Measurements from ENCODE around the gene SLC8A2. TPM values are rescaled to one million over a fixed set of nuclear protein-coding genes. Genes with fewer than 3 reads are reported as not detected.

SLC8A2 gene
- total and polyA plus RNA-seq, 2 donors (not counting 1 experiment from before 2014, with no cell fraction given), result 0.07 TPM; not detected in 1

DNA sequence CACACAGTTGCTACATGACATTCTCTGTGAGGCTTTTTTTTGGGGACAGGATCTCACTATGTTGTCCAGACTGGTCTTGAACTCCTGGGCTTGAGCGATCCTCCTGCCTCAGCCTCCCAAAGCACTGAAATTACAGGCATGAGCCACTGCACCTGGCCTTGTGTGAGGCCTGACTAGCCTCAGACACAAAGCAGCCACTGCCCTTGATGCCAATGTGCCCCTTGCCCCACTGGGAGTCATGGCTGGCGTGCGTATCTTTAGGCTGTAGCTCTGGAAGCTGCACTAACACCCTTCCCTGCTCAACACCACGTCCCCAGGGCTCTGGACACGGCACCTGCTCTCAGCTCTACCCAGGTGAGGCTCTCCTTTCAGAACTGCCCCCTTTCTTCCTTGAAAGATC lies 26.9 kb upstream of the SLC8A2 start:
- no peak overlapping the region for H3K4me3 Mint-ChIP-seq
- Histone ChIP-seq H2AFZ (ENCODE audit: insufficient read depth, low read depth, low read length, poor library complexity, severe bottlenecking) (no peak overlapping the region), H3K4me3 (ENCODE audit: control extremely low read depth in 1 of 5, extremely low read depth in 1 of 5, insufficient read depth in 1 of 5, low read depth in 2 of 5, low read length in 4 of 5) (no peak overlapping the region), H3K9me3 (ENCODE audit: control extremely low read depth in 1 of 3, control insufficient read depth in 2 of 3, insufficient read depth in 1 of 3, low read length in 2 of 3) (no peaks in the 10 kb centered on the region), H3K27ac (ENCODE audit: low read length in 2 of 2) (no peak overlapping the region), H3K27me3 (replicated peaks in 1 of 4; ENCODE audit: control extremely low read depth in 1 of 4, control insufficient read depth in 3 of 4, insufficient read depth in 4 of 4, low read length in 3 of 4) (no peaks in the 10 kb centered on the region), H3K36me3 (replicated peaks in 1 of 2; ENCODE audit: control extremely low read depth in 1 of 2, control insufficient read depth in 1 of 2, extremely low read depth in 1 of 2, insufficient read depth in 2 of 2, low read length in 1 of 2) (peaks cover 0 to 65% of the 10 kb centered on the region in 2 experiments), H3K9ac (ENCODE audit: low read length) (no peak overlapping the region), H3K4me2 (replicated peaks; ENCODE audit: low read depth, low read length, poor library complexity, severe bottlenecking) (no peak overlapping the region), H4K20me1 (ENCODE audit: control insufficient read depth, insufficient read depth, low read length, poor library complexity, severe bottlenecking) (peaks cover 56% of the 10 kb centered on the region), H3K79me2 (ENCODE audit: control insufficient read depth, insufficient read depth, low read length) (peaks cover 5% of the 10 kb centered on the region), H3K4me1 (ENCODE audit: control insufficient read depth in 2 of 2, insufficient read depth in 2 of 2, low read length in 2 of 2) (no peaks in the 10 kb centered on the region)
- no peak for DNase-seq
- H3K9me3 Mint-ChIP-seq (ENCODE audit: insufficient read depth), result no peaks in the 10 kb centered on the region
- POLR2A ChIA-PET, result no interaction called here
- CTCF ChIA-PET, result no interaction called here
- no peak for TF ChIP-seq EZH2 (IDR thresholded peaks at IDR 0.05; ENCODE audit: borderline replicate concordance, insufficient read depth, low read depth, low read length, poor library complexity, severe bottlenecking)
- TF ChIP-seq, protein P1, sequence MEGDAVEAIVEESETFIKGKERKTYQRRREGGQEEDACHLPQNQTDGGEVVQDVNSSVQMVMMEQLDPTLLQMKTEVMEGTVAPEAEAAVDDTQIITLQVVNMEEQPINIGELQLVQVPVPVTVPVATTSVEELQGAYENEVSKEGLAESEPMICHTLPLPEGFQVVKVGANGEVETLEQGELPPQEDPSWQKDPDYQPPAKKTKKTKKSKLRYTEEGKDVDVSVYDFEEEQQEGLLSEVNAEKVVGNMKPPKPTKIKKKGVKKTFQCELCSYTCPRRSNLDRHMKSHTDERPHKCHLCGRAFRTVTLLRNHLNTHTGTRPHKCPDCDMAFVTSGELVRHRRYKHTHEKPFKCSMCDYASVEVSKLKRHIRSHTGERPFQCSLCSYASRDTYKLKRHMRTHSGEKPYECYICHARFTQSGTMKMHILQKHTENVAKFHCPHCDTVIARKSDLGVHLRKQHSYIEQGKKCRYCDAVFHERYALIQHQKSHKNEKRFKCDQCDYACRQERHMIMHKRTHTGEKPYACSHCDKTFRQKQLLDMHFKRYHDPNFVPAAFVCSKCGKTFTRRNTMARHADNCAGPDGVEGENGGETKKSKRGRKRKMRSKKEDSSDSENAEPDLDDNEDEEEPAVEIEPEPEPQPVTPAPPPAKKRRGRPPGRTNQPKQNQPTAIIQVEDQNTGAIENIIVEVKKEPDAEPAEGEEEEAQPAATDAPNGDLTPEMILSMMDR (IDR thresholded peaks at IDR 0.05), result no peak
- intact Hi-C loops (cut with micrococcal nuclease), result no loop called here
- ATAC-seq (ENCODE audit: low read depth), result no peak
- H3K4me1 Mint-ChIP-seq, result no peaks in the 10 kb centered on the region
- H3K27me3 Mint-ChIP-seq, result no peaks in the 10 kb centered on the region
- no peak overlapping the region for H3K27ac Mint-ChIP-seq
- WGBS (ENCODE audit: insufficient coverage), result 99% methylated on average over 5 of the region's 5 CpGs

DNA sequence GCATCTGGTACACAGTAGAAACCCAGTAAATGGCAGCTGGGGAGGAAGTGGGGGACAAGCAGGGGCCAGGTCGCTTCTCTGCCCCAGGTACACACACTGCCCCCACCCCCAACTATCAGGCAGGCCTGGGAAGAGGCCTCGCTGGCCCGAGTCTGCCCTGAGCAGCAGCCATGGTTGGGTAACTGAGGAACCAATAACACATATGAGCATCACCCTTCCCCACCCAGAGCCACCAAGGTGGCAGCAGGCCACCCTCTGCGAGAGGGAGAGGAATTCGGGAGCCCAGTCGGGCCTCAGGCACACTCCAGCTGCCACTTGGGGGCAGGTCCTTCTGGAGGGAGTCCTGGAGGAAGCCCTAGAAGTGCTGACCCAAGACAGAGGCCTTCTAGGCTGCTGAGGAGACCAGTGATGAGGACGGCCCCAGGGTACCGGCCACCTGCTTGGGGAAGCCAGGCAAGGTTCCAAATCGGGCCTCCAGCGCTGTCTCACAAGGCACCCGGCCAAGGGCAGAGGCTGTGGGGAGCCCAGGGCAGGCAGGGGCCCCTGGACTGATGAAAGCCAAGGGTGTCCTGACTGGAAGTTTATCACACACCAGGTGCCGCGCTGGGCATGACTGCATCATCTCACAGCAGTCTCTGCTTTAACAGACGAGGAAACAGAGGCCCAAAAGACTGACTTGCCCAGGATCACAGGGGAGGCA lies 26.3 kb upstream of the SLC8A2 start:
- H3K27ac ChIP-seq (ENCODE audit: low read length in 2 of 2), result no peak overlapping the region
- peaks cover 0 to 60% of the 10 kb centered on the region in 2 experiments for H3K36me3 ChIP-seq (replicated peaks in 1 of 2; ENCODE audit: control extremely low read depth in 1 of 2, control insufficient read depth in 1 of 2, extremely low read depth in 1 of 2, insufficient read depth in 2 of 2, low read length in 1 of 2)
- 95% methylated on average over 11 of the region's 14 CpGs for WGBS (ENCODE audit: insufficient coverage)
- no peak overlapping the region for H2AFZ ChIP-seq (ENCODE audit: insufficient read depth, low read depth, low read length, poor library complexity, severe bottlenecking)
- no peaks in the 10 kb centered on the region for H3K4me1 Mint-ChIP-seq
- ATAC-seq (ENCODE audit: low read depth) (no peak), DNase-seq (no peak)
- TF ChIP-seq EZH2 (IDR thresholded peaks at IDR 0.05; ENCODE audit: borderline replicate concordance, insufficient read depth, low read depth, low read length, poor library complexity, severe bottlenecking), result no peak
- TF ChIP-seq, protein P1 (IDR thresholded peaks at IDR 0.05), result no peak
- intact Hi-C loops (cut with micrococcal nuclease), result no loop called here
- no peaks in the 10 kb centered on the region for H3K9me3 Mint-ChIP-seq (ENCODE audit: insufficient read depth)
- H3K27me3 ChIP-seq (replicated peaks in 1 of 4; ENCODE audit: control extremely low read depth in 1 of 4, control insufficient read depth in 3 of 4, insufficient read depth in 4 of 4, low read length in 3 of 4), result no peaks in the 10 kb centered on the region
- H3K27me3 Mint-ChIP-seq, result no peaks in the 10 kb centered on the region
- no peaks in the 10 kb centered on the region for H3K4me1 ChIP-seq (ENCODE audit: control insufficient read depth in 2 of 2, insufficient read depth in 2 of 2, low read length in 2 of 2)
- ChIA-PET CTCF (no interaction called here), POLR2A (no interaction called here)
- no peak overlapping the region for H3K4me3 ChIP-seq (ENCODE audit: control extremely low read depth in 1 of 5, extremely low read depth in 1 of 5, insufficient read depth in 1 of 5, low read depth in 2 of 5, low read length in 4 of 5)
- H3K4me3 Mint-ChIP-seq, result no peak overlapping the region
- H3K4me2 ChIP-seq (replicated peaks; ENCODE audit: low read depth, low read length, poor library complexity, severe bottlenecking), result no peak overlapping the region
- H3K27ac Mint-ChIP-seq, result no peak overlapping the region
- H3K9ac ChIP-seq (ENCODE audit: low read length), result no peak overlapping the region
- peaks cover 5% of the 10 kb centered on the region for H3K79me2 ChIP-seq (ENCODE audit: control insufficient read depth, insufficient read depth, low read length)
- H4K20me1 ChIP-seq (ENCODE audit: control insufficient read depth, insufficient read depth, low read length, poor library complexity, severe bottlenecking), result peaks cover 50% of the 10 kb centered on the region
- H3K9me3 ChIP-seq (ENCODE audit: control extremely low read depth in 1 of 3, control insufficient read depth in 2 of 3, insufficient read depth in 1 of 3, low read length in 2 of 3), result no peaks in the 10 kb centered on the region
